Heart left ventricle (tissue), 13 donors: ENCODE results near the gene RTF1.

Experiments
- CTCF ChIP-seq, 12 donors: fragments of 200-600 bp; sonication (generic) in 4 of 12; IDR thresholded peaks; one replicate each; pipeline versions ENCODE4 v1.5.0 to v1.8.0; 2018 to 2022; ENCODE audit warnings: antibody characterized with exemption in 12 of 12, mild to moderate bottlenecking in 5 of 12
- POLR2A ChIP-seq, 2 donors: fragments of 450-650 bp; IDR thresholded peaks; one replicate each; pipeline ENCODE4 v1.6.1; 2017; ENCODE audit warnings: antibody characterized with exemption in 2 of 2, mild to moderate bottlenecking in 2 of 2, moderate library complexity in 2 of 2
- donor health status: ischemic (EF 13 %, LVEDD 7.1; RV severe dilation, severe dysfunction).
- donor health status: DM: no; HTN: yes; CAD: no.
- donor health status: DM: no; HTN: no; CAD: no.
- donor health status: ischemic (EF 25% LVEDD 6.9; RV normal size, moderate dysfunction).
- donor health status: ischemic (EF 25% LVEDD 5.7; RV mildly dilated, moderate dysfunction).
- donor health status: ischemic (EF 35%, LVEDD 5.7; RV mildly dilated, moderate dysfunction).
- donor health status: nonischemic (EF 11% LVEDD 7.7; RV severe dilation, severe dysfunction).
- donor health status: DM: yes; HTN: yes; CAD: no.
- donor health status: PGD.
- donor health status: ischemic (EF 29% LVEDD 5.4; RV normal size, mild dysfunction).
- donor health status: nonischemic (EF 23%, LVEDD 6.1; RV moderate dilation, normal function).

- no peak for TF ChIP-seq CTCF (IDR thresholded peaks at IDR 0.05)
- TF ChIP-seq POLR2A (IDR thresholded peaks at IDR 0.05) = no peak
Measured at GRCh38 chr15:41501931-41502794, 85.3 kb downstream of the RTF1 start.
